ENCODE data around the gene FGFR2.
"Not testable (repeated sequence)": the region's sequence is repeated elsewhere in the genome, so short reads cannot be mapped to it uniquely, and the experiment has no call there.

Gene FGFR2

GRCh38 chr10:121524157-121524817 is 74.0 kb downstream of the FGFR2 start:
- no peak for TF ChIP-seq CTCF (IDR thresholded peaks at IDR 0.05; ENCODE audit: extremely low read depth, insufficient read depth, missing control alignments)
- DNase-seq (ENCODE audit: low spot score) = no peak
- in situ Hi-C loops (cut with MboI; ENCODE audit: low pct_unique_long_range_greater_than_20kb, low sequenced_read_pairs, unreplicated experiment) = no loop called here

- DNase-seq (ENCODE audit: low spot score) = no peak
- in situ Hi-C loops (cut with MboI; ENCODE audit: low pct_unique_long_range_greater_than_20kb, low sequenced_read_pairs, unreplicated experiment) = no loop called here
- no peak for TF ChIP-seq CTCF (IDR thresholded peaks at IDR 0.05; ENCODE audit: extremely low read depth, insufficient read depth, missing control alignments)
Observed at GRCh38 chr10:121522831-121523230, 75.4 kb downstream of the FGFR2 start.

GRCh38 chr10:121521794-121522556 is 76.3 kb downstream of the FGFR2 start:
- no peak for DNase-seq (ENCODE audit: low spot score)
- in situ Hi-C loops (cut with MboI; ENCODE audit: low pct_unique_long_range_greater_than_20kb, low sequenced_read_pairs, unreplicated experiment) = no loop called here
- TF ChIP-seq CTCF (IDR thresholded peaks at IDR 0.05; ENCODE audit: extremely low read depth, insufficient read depth, missing control alignments) = no peak

GRCh38 chr10:121520526-121520925 is 77.7 kb downstream of the FGFR2 start:
- in situ Hi-C loops (cut with MboI; ENCODE audit: low pct_unique_long_range_greater_than_20kb, low sequenced_read_pairs, unreplicated experiment); DNase-seq (ENCODE audit: low spot score): not testable (repeated sequence)

GRCh38 chr10:121519901-121520493 is 78.2 kb downstream of the FGFR2 start:
- no peak for DNase-seq (ENCODE audit: low spot score)
- in situ Hi-C loops (cut with MboI; ENCODE audit: low pct_unique_long_range_greater_than_20kb, low sequenced_read_pairs, unreplicated experiment) = no loop called here
- TF ChIP-seq CTCF (IDR thresholded peaks at IDR 0.05; ENCODE audit: extremely low read depth, insufficient read depth, missing control alignments) = no peak

GRCh38 chr10:121519411-121519810 is 78.8 kb downstream of the FGFR2 start:
- DNase-seq (ENCODE audit: low spot score) = no peak
- no peak for TF ChIP-seq CTCF (IDR thresholded peaks at IDR 0.05; ENCODE audit: extremely low read depth, insufficient read depth, missing control alignments)
- in situ Hi-C loops (cut with MboI; ENCODE audit: low pct_unique_long_range_greater_than_20kb, low sequenced_read_pairs, unreplicated experiment) = no loop called here

- no peak for DNase-seq (ENCODE audit: low spot score)
- TF ChIP-seq CTCF (IDR thresholded peaks at IDR 0.05; ENCODE audit: extremely low read depth, insufficient read depth, missing control alignments) = no peak
- in situ Hi-C loops (cut with MboI; ENCODE audit: low pct_unique_long_range_greater_than_20kb, low sequenced_read_pairs, unreplicated experiment) = no loop called here
Observed at GRCh38 chr10:121518333-121518732, 79.9 kb downstream of the FGFR2 start.

Measured in GM13977 (cell line).